PC-9 (cell line): ENCODE results near the gene SGK2.

ENCODE experiments used
- EZH2 ChIP-seq: fragments of 200-600 bp; sonication (generic); IDR thresholded peaks from 2 replicates; pipeline ENCODE4 v1.8.0; 2017; ENCODE audit warnings: antibody characterized with exemption, low read depth
- TF ChIP-seq, protein P1 (sequence below): fragments of 200-600 bp; sonication (generic); conservative IDR thresholded peaks from 2 replicates; pipeline ENCODE4 v1.6.1; 2017; ENCODE audit warnings: mixed run types, antibody characterized with exemption, mild to moderate bottlenecking, moderate library complexity

DNA sequence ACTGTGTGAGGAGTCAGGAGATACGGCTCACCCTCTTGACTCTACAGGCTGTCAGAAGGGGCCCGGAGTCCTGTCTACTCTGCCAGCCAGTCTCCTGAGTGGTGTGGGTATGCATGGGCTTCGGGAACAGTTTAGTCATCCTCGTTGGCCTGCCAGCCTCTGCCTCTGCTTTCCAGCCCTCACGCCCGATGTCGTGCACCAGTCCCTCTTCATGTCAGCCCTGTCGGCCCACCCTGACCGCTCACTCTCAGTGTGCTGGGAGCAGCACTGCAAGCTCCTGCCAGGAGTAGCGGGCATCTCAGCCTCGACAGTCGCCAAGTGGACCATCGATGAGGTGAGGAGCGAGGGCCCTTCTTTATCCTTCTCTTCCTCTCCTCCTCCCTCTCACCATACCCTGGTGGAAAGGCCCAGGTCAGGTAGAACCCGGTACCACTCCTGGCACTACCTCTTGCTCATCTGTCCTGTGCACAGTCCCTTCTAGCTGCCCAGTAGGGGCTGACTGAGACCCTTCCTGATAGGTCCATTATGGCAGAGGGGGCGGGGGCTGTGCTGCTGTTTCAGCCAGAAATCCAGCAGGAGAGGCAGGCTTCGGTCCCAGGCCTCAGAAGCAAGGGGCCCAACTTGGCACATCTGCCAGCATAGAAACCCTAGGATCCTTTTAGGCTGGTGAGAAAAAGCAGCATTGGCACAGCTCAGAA is 18.7 kb upstream of the SGK2 start:
- no peak for TF ChIP-seq EZH2
- TF ChIP-seq, protein P1, sequence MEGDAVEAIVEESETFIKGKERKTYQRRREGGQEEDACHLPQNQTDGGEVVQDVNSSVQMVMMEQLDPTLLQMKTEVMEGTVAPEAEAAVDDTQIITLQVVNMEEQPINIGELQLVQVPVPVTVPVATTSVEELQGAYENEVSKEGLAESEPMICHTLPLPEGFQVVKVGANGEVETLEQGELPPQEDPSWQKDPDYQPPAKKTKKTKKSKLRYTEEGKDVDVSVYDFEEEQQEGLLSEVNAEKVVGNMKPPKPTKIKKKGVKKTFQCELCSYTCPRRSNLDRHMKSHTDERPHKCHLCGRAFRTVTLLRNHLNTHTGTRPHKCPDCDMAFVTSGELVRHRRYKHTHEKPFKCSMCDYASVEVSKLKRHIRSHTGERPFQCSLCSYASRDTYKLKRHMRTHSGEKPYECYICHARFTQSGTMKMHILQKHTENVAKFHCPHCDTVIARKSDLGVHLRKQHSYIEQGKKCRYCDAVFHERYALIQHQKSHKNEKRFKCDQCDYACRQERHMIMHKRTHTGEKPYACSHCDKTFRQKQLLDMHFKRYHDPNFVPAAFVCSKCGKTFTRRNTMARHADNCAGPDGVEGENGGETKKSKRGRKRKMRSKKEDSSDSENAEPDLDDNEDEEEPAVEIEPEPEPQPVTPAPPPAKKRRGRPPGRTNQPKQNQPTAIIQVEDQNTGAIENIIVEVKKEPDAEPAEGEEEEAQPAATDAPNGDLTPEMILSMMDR: no peak
